ENCODE measurements around the gene CACNA2D3. TPM values are rescaled to one million over a fixed set of nuclear protein-coding genes. Genes with fewer than 3 reads are reported as not detected.

Gene CACNA2D3
- total and polyA plus RNA-seq, 3 experiments from 2014 or later, result not detected

DNA sequence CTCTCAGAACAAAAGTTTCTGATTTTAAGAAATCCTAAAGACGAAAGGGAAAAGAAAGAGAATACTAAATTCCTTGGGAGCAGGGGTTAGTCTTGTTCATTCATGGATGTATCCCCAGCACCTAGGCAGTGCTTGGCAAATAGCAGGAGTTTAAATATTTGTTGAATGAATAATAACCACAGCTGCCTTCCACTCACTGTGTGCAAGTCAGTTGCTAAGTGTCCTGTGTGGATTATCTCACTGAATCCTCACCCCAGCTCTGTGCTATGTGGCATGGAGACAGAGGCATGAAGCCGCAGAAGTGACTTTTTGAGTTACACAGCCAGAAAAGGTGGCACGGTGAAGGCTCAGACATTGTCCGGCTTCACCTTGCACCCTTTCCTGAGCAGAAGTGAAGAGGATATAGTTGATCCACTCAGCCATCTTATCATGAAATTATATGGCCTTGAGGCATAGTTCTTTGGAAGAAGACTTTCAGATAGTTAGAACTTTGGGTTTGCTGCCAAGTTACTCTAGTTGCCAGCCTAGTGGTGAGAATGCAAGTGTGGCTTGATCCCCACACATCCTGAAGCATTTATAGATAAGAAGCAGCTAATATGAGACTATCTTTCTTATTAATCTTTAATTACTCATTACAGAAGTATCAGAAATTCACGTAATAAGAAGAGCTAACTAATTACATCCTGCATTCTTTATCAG is 450.0 kb downstream of the CACNA2D3 start:
- DNase-seq, result no peak
- no peaks in the 10 kb centered on the region for H3K9me3 ChIP-seq (ENCODE audit: low read length)
- H3K36me3 ChIP-seq (ENCODE audit: insufficient read depth, low read length), result no peaks in the 10 kb centered on the region
- H3K4me1 ChIP-seq (ENCODE audit: insufficient read depth, low read length), result no peaks in the 10 kb centered on the region
- POLR2A ChIA-PET, result no interaction called here
- CTCF ChIA-PET, result no interaction called here
- Mint-ChIP-seq H3K4me1 (no peaks in the 10 kb centered on the region), H3K27ac (no peak overlapping the region), H3K9me3 (peaks cover 0 to 4% (median 4%) of the 10 kb centered on the region in 5 donors), H3K27me3 (no peaks in the 10 kb centered on the region), H3K4me3 (no peak overlapping the region), H3K36me3 (no peaks in the 10 kb centered on the region)
- H3K4me3 ChIP-seq (ENCODE audit: low read length), result no peak overlapping the region
- no peaks in the 10 kb centered on the region for H3K27me3 ChIP-seq (ENCODE audit: insufficient read depth, low read length, poor library complexity, severe bottlenecking)
- H3K27ac ChIP-seq (ENCODE audit: low read depth, low read length), result no peak overlapping the region

DNA sequence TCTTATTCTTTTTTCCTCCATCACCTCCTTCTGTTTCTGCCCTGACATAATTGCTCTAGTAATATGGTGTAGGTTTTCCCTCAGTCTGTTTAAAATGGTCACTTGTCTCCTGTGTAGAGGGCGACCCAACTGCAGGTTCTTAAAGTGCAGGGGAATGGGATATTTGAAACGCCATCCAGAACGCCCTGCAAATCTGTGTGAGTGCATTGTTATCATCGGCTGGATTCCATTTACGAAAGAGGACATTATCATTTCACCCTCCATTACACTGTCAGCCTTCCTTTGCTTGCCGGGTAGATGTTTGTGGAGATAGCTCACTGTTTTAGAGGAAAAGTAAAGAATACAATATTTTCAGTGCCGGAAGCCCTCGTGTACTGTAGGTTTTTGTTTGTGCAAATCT is 451.5 kb downstream of the CACNA2D3 start:
- no peaks in the 10 kb centered on the region for H3K36me3 Mint-ChIP-seq
- Histone ChIP-seq H3K4me1 (ENCODE audit: insufficient read depth, low read length) (no peaks in the 10 kb centered on the region), H3K27ac (ENCODE audit: low read depth, low read length) (no peak overlapping the region), H3K36me3 (ENCODE audit: insufficient read depth, low read length) (no peaks in the 10 kb centered on the region), H3K4me3 (ENCODE audit: low read length) (no peak overlapping the region), H3K27me3 (ENCODE audit: insufficient read depth, low read length, poor library complexity, severe bottlenecking) (no peaks in the 10 kb centered on the region), H3K9me3 (ENCODE audit: low read length) (no peaks in the 10 kb centered on the region)
- H3K27me3 Mint-ChIP-seq, result no peaks in the 10 kb centered on the region
- DNase-seq, result no peak
- peaks cover 0 to 5% (median 4%) of the 10 kb centered on the region in 5 donors for H3K9me3 Mint-ChIP-seq
- ChIA-PET POLR2A (no interaction called here), CTCF (no interaction called here)
- H3K4me3 Mint-ChIP-seq, result no peak overlapping the region
- no peaks in the 10 kb centered on the region for H3K4me1 Mint-ChIP-seq
- no peak overlapping the region for H3K27ac Mint-ChIP-seq

DNA sequence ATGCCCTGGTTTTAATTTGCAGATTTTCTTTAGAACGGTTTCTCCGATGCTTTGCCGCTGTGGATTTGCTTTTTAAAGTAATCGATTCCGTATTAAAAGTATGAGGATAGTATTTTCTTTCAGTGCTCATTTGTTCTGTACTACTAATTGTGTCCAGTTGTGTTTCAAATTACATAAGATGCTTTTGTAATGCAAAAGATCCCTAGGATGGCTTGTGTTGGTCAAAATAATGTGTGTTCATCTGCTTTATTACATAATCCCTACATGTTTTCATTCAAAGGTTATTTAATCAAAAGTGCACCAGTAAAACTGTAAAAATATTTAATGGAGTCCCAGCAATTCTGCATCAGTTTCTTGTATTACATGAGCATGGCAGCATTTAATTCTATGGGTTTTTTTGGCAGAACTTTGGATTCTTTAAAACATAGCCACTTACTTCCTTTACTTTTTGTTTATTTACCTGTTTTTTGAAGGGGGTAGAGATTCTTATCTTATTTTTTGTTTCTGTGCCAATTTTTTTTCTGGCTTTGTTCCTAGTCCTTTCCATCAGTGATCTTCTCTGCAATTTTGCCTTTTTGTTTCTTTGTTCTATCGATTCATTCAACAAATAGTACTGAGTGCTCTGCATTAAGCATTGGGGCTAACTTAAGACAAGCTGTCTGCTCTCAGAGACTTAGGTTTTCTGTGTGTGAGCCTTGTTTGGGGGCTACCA is 452.7 kb downstream of the CACNA2D3 start:
- ChIA-PET POLR2A (no interaction called here), CTCF (no interaction called here)
- Histone ChIP-seq H3K36me3 (ENCODE audit: insufficient read depth, low read length) (no peaks in the 10 kb centered on the region), H3K9me3 (ENCODE audit: low read length) (no peaks in the 10 kb centered on the region), H3K27me3 (ENCODE audit: insufficient read depth, low read length, poor library complexity, severe bottlenecking) (no peaks in the 10 kb centered on the region), H3K27ac (ENCODE audit: low read depth, low read length) (no peak overlapping the region), H3K4me3 (ENCODE audit: low read length) (no peak overlapping the region), H3K4me1 (ENCODE audit: insufficient read depth, low read length) (no peaks in the 10 kb centered on the region)
- no peak for DNase-seq
- Mint-ChIP-seq H3K36me3 (no peaks in the 10 kb centered on the region), H3K27me3 (no peaks in the 10 kb centered on the region), H3K4me1 (no peaks in the 10 kb centered on the region), H3K27ac (no peak overlapping the region), H3K4me3 (no peak overlapping the region), H3K9me3 (peaks cover 0 to 5% (median 2%) of the 10 kb centered on the region in 5 donors)

DNA sequence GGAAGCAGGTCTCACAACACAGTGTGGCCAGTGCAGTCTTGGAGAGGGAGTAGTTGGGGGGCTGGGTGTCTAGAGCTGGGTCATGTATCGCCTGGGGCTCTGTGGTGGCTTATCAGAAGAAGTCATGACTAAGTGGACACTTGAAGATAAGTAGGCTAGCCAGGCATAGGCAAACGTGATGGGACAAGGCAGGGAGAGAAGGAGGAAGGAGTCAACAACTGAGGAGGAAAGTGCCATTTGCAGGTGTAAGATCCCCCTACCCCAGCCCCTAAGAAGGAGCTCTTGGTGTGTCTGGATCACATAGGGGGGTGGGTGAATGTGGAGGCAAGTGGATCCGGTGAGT is 453.2 kb downstream of the CACNA2D3 start:
- Mint-ChIP-seq H3K4me3 (no peak overlapping the region), H3K27ac (no peak overlapping the region), H3K36me3 (no peaks in the 10 kb centered on the region), H3K27me3 (no peaks in the 10 kb centered on the region), H3K4me1 (no peaks in the 10 kb centered on the region), H3K9me3 (peaks cover 0 to 5% (median 2%) of the 10 kb centered on the region in 5 donors)
- Histone ChIP-seq H3K4me3 (ENCODE audit: low read length) (no peak overlapping the region), H3K27me3 (ENCODE audit: insufficient read depth, low read length, poor library complexity, severe bottlenecking) (no peaks in the 10 kb centered on the region), H3K4me1 (ENCODE audit: insufficient read depth, low read length) (no peaks in the 10 kb centered on the region), H3K27ac (ENCODE audit: low read depth, low read length) (no peak overlapping the region), H3K36me3 (ENCODE audit: insufficient read depth, low read length) (no peaks in the 10 kb centered on the region), H3K9me3 (ENCODE audit: low read length) (no peaks in the 10 kb centered on the region)
- DNase-seq, result no peak
- ChIA-PET POLR2A (no interaction called here), CTCF (no interaction called here)

DNA sequence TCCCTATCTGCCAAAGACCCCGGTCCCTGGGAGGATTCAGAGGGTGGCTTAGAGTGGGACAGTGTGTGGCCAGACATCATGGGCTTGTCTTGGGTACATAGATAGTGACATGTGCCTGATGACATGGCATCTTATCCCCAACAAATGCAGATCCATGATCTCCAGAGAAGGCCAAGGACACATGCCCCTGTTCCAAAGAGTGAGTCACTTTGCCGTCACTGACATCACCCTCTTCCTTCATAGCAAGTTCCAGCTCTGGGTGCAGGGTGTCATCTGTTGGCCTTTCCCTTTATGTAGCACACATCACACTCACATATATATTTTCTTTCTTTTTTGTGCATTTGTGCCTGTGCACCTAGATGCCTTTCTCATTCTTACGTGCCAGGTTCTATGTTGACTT is 455.0 kb downstream of the CACNA2D3 start:
- no peaks in the 10 kb centered on the region for H3K27me3 ChIP-seq (ENCODE audit: insufficient read depth, low read length, poor library complexity, severe bottlenecking)
- ChIA-PET POLR2A (no interaction called here), CTCF (no interaction called here)
- H3K4me3 Mint-ChIP-seq, result no peak overlapping the region
- no peaks in the 10 kb centered on the region for H3K4me1 Mint-ChIP-seq
- H3K36me3 Mint-ChIP-seq, result no peaks in the 10 kb centered on the region
- no peak overlapping the region for H3K27ac Mint-ChIP-seq
- no peak for DNase-seq
- H3K4me3 ChIP-seq (ENCODE audit: low read length), result no peak overlapping the region
- no peaks in the 10 kb centered on the region for H3K27me3 Mint-ChIP-seq
- H3K36me3 ChIP-seq (ENCODE audit: insufficient read depth, low read length), result no peaks in the 10 kb centered on the region
- no peak overlapping the region for H3K27ac ChIP-seq (ENCODE audit: low read depth, low read length)
- H3K4me1 ChIP-seq (ENCODE audit: insufficient read depth, low read length), result no peaks in the 10 kb centered on the region
- H3K9me3 ChIP-seq (ENCODE audit: low read length), result no peaks in the 10 kb centered on the region
- H3K9me3 Mint-ChIP-seq, result peaks cover 0 to 2% (median 0%) of the 10 kb centered on the region in 5 donors

DNA sequence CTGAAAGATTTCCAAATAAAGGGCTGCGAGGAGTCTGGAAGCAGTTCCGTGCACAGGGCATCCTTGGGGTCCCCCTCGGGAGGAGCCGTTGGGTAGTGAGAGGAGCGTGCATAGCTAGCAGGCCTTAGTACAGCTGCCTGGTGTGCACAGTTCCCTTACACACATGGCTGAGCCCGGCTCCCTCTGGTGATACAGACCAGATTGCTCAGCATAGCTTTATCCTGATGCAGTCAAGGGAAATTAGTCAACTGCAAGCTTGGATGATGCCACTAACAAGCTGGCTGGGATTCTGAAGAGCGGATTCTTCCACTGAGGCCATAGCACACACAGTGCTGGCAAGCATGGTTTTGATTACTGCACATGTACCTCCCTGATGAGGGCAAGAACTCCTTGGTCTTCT is 456.1 kb downstream of the CACNA2D3 start:
- POLR2A ChIA-PET, result no interaction called here

DNA sequence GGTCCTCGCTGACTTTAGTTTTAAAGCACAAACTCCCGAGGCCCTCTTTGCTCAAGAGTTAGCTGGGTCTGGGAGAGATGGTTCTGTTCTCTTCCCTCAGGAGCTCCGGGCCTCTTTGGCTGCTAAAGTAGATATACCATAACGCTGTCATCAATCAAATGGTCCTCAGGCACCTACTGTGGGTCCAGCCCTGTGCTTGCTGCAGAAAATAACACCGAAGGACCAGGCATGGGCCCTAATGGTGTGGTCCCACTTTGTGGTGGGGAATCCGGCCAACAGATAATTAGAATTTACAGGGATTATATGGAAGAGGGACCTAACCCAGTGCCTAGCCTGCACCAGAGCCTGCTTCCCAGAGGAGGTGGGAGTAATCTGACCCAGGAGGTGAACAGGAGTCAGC is 458.1 kb downstream of the CACNA2D3 start:
- H3K27ac ChIP-seq (ENCODE audit: low read depth, low read length), result no peak overlapping the region
- Mint-ChIP-seq H3K27me3 (no peaks in the 10 kb centered on the region), H3K4me3 (no peak overlapping the region), H3K27ac (no peak overlapping the region), H3K9me3 (peaks cover 0 to 4% (median 2%) of the 10 kb centered on the region in 5 donors), H3K36me3 (no peaks in the 10 kb centered on the region), H3K4me1 (no peaks in the 10 kb centered on the region)
- no peak for DNase-seq
- no peak overlapping the region for H3K4me3 ChIP-seq (ENCODE audit: low read length)
- ChIA-PET POLR2A (no interaction called here), CTCF (no interaction called here)
- no peaks in the 10 kb centered on the region for H3K9me3 ChIP-seq (ENCODE audit: low read length)
- no peaks in the 10 kb centered on the region for H3K36me3 ChIP-seq (ENCODE audit: insufficient read depth, low read length)
- no peaks in the 10 kb centered on the region for H3K4me1 ChIP-seq (ENCODE audit: insufficient read depth, low read length)
- no peaks in the 10 kb centered on the region for H3K27me3 ChIP-seq (ENCODE audit: insufficient read depth, low read length, poor library complexity, severe bottlenecking)

More for the DNA sequence above, 456.1 kb downstream of the CACNA2D3 start:
- no peaks in the 10 kb centered on the region for H3K4me1 Mint-ChIP-seq
- peaks cover 0 to 4% (median 0%) of the 10 kb centered on the region in 5 donors for H3K9me3 Mint-ChIP-seq
- Histone ChIP-seq H3K4me1 (ENCODE audit: insufficient read depth, low read length) (no peaks in the 10 kb centered on the region), H3K9me3 (ENCODE audit: low read length) (no peaks in the 10 kb centered on the region), H3K4me3 (ENCODE audit: low read length) (no peak overlapping the region), H3K27ac (ENCODE audit: low read depth, low read length) (no peak overlapping the region), H3K36me3 (ENCODE audit: insufficient read depth, low read length) (no peaks in the 10 kb centered on the region), H3K27me3 (ENCODE audit: insufficient read depth, low read length, poor library complexity, severe bottlenecking) (no peaks in the 10 kb centered on the region)
- no peaks in the 10 kb centered on the region for H3K36me3 Mint-ChIP-seq
- CTCF ChIA-PET, result no interaction called here
- no peaks in the 10 kb centered on the region for H3K27me3 Mint-ChIP-seq
- no peak overlapping the region for H3K4me3 Mint-ChIP-seq
- H3K27ac Mint-ChIP-seq, result no peak overlapping the region
- DNase-seq, result no peak

DNA sequence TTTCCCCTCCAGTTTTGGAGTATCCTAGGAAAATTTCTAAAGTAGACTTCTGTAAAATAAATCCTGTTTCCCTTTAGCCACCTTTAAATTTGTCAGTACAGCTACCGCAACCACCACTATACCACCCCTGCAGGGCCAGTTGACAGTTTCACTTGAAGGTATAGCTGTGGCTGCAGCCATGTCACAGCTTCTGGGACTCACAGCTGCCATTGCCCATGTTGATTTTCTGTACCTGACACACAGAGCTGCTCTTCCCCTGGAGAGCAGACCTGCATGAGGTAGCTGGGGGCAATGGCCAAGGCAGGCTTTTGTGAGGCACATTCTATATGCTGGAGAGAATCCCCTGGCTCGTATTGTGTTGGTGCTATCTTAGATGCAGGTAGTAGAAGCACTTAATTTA is 460.1 kb downstream of the CACNA2D3 start:
- Histone ChIP-seq H3K27me3 (ENCODE audit: insufficient read depth, low read length, poor library complexity, severe bottlenecking) (no peaks in the 10 kb centered on the region), H3K9me3 (ENCODE audit: low read length) (no peaks in the 10 kb centered on the region), H3K4me3 (ENCODE audit: low read length) (no peak overlapping the region), H3K4me1 (ENCODE audit: insufficient read depth, low read length) (no peaks in the 10 kb centered on the region), H3K36me3 (ENCODE audit: insufficient read depth, low read length) (no peaks in the 10 kb centered on the region), H3K27ac (ENCODE audit: low read depth, low read length) (no peak overlapping the region)
- ChIA-PET CTCF (no interaction called here), POLR2A (no interaction called here)
- no peak for DNase-seq
- no peaks in the 10 kb centered on the region for H3K27me3 Mint-ChIP-seq
- H3K36me3 Mint-ChIP-seq, result no peaks in the 10 kb centered on the region
- peaks cover 0 to 3% (median 2%) of the 10 kb centered on the region in 5 donors for H3K9me3 Mint-ChIP-seq
- no peak overlapping the region for H3K4me3 Mint-ChIP-seq
- H3K4me1 Mint-ChIP-seq, result no peaks in the 10 kb centered on the region
- no peak overlapping the region for H3K27ac Mint-ChIP-seq

Measured in CD8-positive, alpha-beta memory T cell (primary cell).